H9 (cell line): Measurements from ENCODE around the gene ACTC1. TPM values are rescaled to one million over a fixed set of nuclear protein-coding genes. Genes with fewer than 3 reads are reported as not detected.

Experiments used
- DNase-seq: peaks from one replicate; pipeline ENCODE4 v3.0.0-alpha.2; 2017
- H2AFZ ChIP-seq: one replicate; pipeline ENCODE4 v1.6.1; 2013; ENCODE audit warnings: mild to moderate bottlenecking, low read length, control low read depth, moderate library complexity
- H2AK5ac ChIP-seq: 2 replicates; pipeline ENCODE4 v1.6.1; 2013; ENCODE audit warnings: low read length, control low read depth, mixed read lengths; ENCODE audit not compliant: insufficient read length
- H2BK120ac ChIP-seq: one replicate; pipeline ENCODE4 v1.6.1; 2013; ENCODE audit warnings: low read depth, mild to moderate bottlenecking, low read length, control low read depth, inconsistent platforms; ENCODE audit not compliant: poor library complexity, severe bottlenecking
- H2BK12ac ChIP-seq: 2 replicates; pipeline ENCODE4 v1.6.1; 2013; ENCODE audit warnings: low read length, control low read depth, mixed read lengths, low read depth; ENCODE audit not compliant: insufficient read length
- H2BK15ac ChIP-seq: 2 replicates; pipeline ENCODE4 v1.6.1; 2013; ENCODE audit warnings: low read depth, low read length, control low read depth
- H2BK20ac ChIP-seq: one replicate; pipeline ENCODE4 v1.6.1; 2013; ENCODE audit warnings: low read depth, mild to moderate bottlenecking, low read length, control low read depth, inconsistent platforms; ENCODE audit not compliant: poor library complexity, severe bottlenecking
- H2BK5ac ChIP-seq: 2 replicates; pipeline ENCODE4 v1.6.1; 2013; ENCODE audit warnings: low read length, control low read depth, mixed read lengths; ENCODE audit not compliant: insufficient read length
- H3K14ac ChIP-seq: 2 replicates; pipeline ENCODE4 v1.6.1; 2013; ENCODE audit warnings: low read length, control low read depth; ENCODE audit not compliant: insufficient read depth
- H3K18ac ChIP-seq: 2 replicates; pipeline ENCODE4 v1.6.1; 2013; ENCODE audit warnings: low read depth, mild to moderate bottlenecking, mixed read lengths, low read length, control low read depth; ENCODE audit not compliant: insufficient read length
- H3K23ac ChIP-seq: 2 replicates; pipeline ENCODE4 v1.6.1; 2013; ENCODE audit warnings: low read length, control low read depth, mixed read lengths, low read depth; ENCODE audit not compliant: insufficient read length
- H3K23me2 ChIP-seq: 2 replicates; pipeline ENCODE4 v1.6.1; 2013; ENCODE audit warnings: low read depth, mild to moderate bottlenecking, mixed read lengths, low read length, control low read depth; ENCODE audit not compliant: insufficient read length, poor library complexity, severe bottlenecking
- H3K27ac ChIP-seq: 2 replicates; pipeline ENCODE4 v1.5.1; 2013; ENCODE audit warnings: low read length, control low read depth, mixed read lengths, low read depth; ENCODE audit not compliant: insufficient read length
- H3K27me3 ChIP-seq: 2 replicates; pipeline ENCODE4 v1.6.1; 2013; ENCODE audit warnings: low read length, control low read depth, inconsistent platforms; ENCODE audit not compliant: insufficient read depth
- H3K4ac ChIP-seq: 2 replicates; pipeline ENCODE4 v1.6.1; 2013; ENCODE audit warnings: low read depth, mild to moderate bottlenecking, control low read depth, inconsistent platforms, low read length, moderate library complexity
- H3K4me1 ChIP-seq: 2 replicates; pipeline ENCODE4 v1.6.1; 2013; ENCODE audit warnings: low read length, control low read depth, inconsistent platforms; ENCODE audit not compliant: insufficient read depth
- H3K4me2 ChIP-seq: 2 replicates; pipeline ENCODE4 v1.6.1; 2013; ENCODE audit warnings: low read length, control low read depth, mixed read lengths; ENCODE audit not compliant: insufficient read length, insufficient read depth
- H3K56ac ChIP-seq: 2 replicates; pipeline ENCODE4 v1.6.1; 2013; ENCODE audit warnings: low read depth, mild to moderate bottlenecking, mixed read lengths, low read length, control low read depth; ENCODE audit not compliant: insufficient read length
- H3K79me1 ChIP-seq: 2 replicates; pipeline ENCODE4 v1.6.1; 2013; ENCODE audit warnings: low read depth, mild to moderate bottlenecking, moderate library complexity, low read length, control low read depth, inconsistent platforms; ENCODE audit not compliant: insufficient read depth, poor library complexity, severe bottlenecking
- H3K79me2 ChIP-seq: 2 replicates; pipeline ENCODE4 v1.6.1; 2013; ENCODE audit warnings: low read length, control low read depth, inconsistent platforms; ENCODE audit not compliant: insufficient read depth
- H3K9ac ChIP-seq: 2 replicates; pipeline ENCODE4 v1.6.1; 2013; ENCODE audit warnings: low read length, control low read depth, mixed read lengths; ENCODE audit not compliant: insufficient read length; ENCODE audit errors: extremely low read depth
- H3K9me3 ChIP-seq: one replicate; pipeline ENCODE4 v1.6.1; 2013; ENCODE audit warnings: low read depth, low read length, inconsistent platforms; ENCODE audit not compliant: control insufficient read depth
- H3T11ph ChIP-seq: one replicate; pipeline ENCODE4 v1.6.1; 2013; ENCODE audit warnings: mild to moderate bottlenecking, low read length, control low read depth, inconsistent platforms
- H4K20me1 ChIP-seq: one replicate; pipeline ENCODE4 v1.6.1; 2013; ENCODE audit not compliant: control insufficient read depth, insufficient read length, insufficient read depth
- H4K5ac ChIP-seq: 2 replicates; pipeline ENCODE4 v1.6.1; 2013; ENCODE audit warnings: low read depth, mild to moderate bottlenecking, mixed read lengths, low read length, control low read depth; ENCODE audit not compliant: insufficient read length
- H4K8ac ChIP-seq: replicated peaks from 2 replicates; pipeline ENCODE4 v1.6.1; 2013; ENCODE audit warnings: low read length, control low read depth, mixed read lengths, low read depth; ENCODE audit not compliant: insufficient read length
- H4K91ac ChIP-seq: 2 replicates; pipeline ENCODE4 v1.6.1; 2013; ENCODE audit warnings: low read depth, mild to moderate bottlenecking, moderate library complexity, mixed read lengths, low read length, control low read depth; ENCODE audit not compliant: insufficient read length
- H3K27ac Mint-ChIP-seq, 3 experiments: 2 replicates in 2 of 3; 3 replicates in 1 of 3; pipeline ENCODE4 v1.8.0; 2020 to 2021; ENCODE audit warnings: mixed read lengths in 3 of 3, mild to moderate bottlenecking in 1 of 3, moderate library complexity in 1 of 3
- H3K27me3 Mint-ChIP-seq: 2 replicates; pipeline ENCODE4 v1.8.0; 2021; ENCODE audit warnings: low read depth, mild to moderate bottlenecking, moderate library complexity, mixed read lengths
- H3K36me3 Mint-ChIP-seq, 3 experiments: 2 replicates in 2 of 3; 3 replicates in 1 of 3; pipeline ENCODE4 v1.8.0; 2020 to 2021; ENCODE audit warnings: low read depth in 3 of 3, mixed read lengths in 3 of 3; ENCODE audit not compliant: insufficient read depth in 1 of 3
- H3K4me1 Mint-ChIP-seq, 2 experiments: 2 replicates each; pipeline ENCODE4 v1.8.0; 2020; ENCODE audit warnings: mixed read lengths in 2 of 2
- H3K4me3 Mint-ChIP-seq, 2 experiments: 2 replicates in 1 of 2; 3 replicates in 1 of 2; pipeline ENCODE4 v1.8.0; 2020 to 2021; ENCODE audit warnings: mild to moderate bottlenecking in 2 of 2, mixed read lengths in 2 of 2, moderate library complexity in 1 of 2
- H3K9me3 Mint-ChIP-seq, 2 experiments: 2 replicates in 1 of 2; 3 replicates in 1 of 2; pipeline ENCODE4 v1.8.0; 2020; ENCODE audit warnings: mild to moderate bottlenecking in 2 of 2, mixed read lengths in 2 of 2, moderate library complexity in 1 of 2
- WGBS: extraction: QIAGEN DNeasy Blood & Tissue Kit; methylation state at CpG from one replicate; pipeline ENCODE4 v1.1.7; 2013; ENCODE audit warnings: missing lambda C conversion rate, low lambda C conversion rate, mixed read lengths; ENCODE audit not compliant: insufficient read length; ENCODE audit errors: extremely low coverage; 5-methylcytosine and 5-hydroxymethylcytosine counted together
- total RNA-seq: library from RNA; stranded (reverse); gene quantifications from 2 replicates; pipeline ENCODE4 v1.2.1, GENCODE V29; 2021
- TF ChIP-seq, protein P1 (sequence below): fragments of 200-600 bp; sonication (generic); conservative IDR thresholded peaks from 3 replicates; pipeline ENCODE4 v1.8.0; 2021; ENCODE audit warnings: antibody characterized with exemption, mild to moderate bottlenecking

Gene ACTC1
- total RNA-seq, 1 experiment from 2014 or later = 52.2 TPM

DNA sequence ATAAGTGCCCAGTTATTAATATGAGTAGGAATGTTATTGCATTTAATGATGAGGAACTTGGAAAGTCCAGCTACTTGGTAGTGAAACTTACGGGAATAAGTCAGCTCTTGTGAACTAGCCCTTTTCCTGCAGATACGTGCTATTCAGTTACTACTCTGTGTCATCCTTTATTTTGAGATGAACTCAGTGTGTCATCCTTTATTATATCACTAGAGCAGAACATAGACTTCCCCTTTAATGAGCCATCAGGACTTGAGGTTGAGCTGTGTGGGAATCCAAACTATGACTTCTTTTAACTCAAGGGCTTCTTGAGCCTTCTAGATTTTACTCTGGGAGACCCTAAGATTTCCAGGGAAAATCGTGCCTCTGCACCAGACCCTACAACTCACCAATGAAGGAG is 3.6 kb downstream of the ACTC1 start:
- Histone ChIP-seq H3K4me2 (no peak overlapping the region), H3K79me2 (no peaks in the 10 kb centered on the region), H3K18ac (no peak overlapping the region), H2AK5ac (no peak overlapping the region), H2BK5ac (no peak overlapping the region), H3K4me1 (no peaks in the 10 kb centered on the region), H4K20me1 (no peaks in the 10 kb centered on the region), H3K4ac (no peak overlapping the region), H3K9ac (no peak overlapping the region), H3K79me1 (no peaks in the 10 kb centered on the region), H4K91ac (no peak overlapping the region), H3K56ac (no peak overlapping the region), H3K27me3 (no peaks in the 10 kb centered on the region; the same call in 1 of the 2 replicates), H3K9me3 (no peaks in the 10 kb centered on the region), H4K8ac (no peak overlapping the region), H4K5ac (no peak overlapping the region), H2BK15ac (no peak overlapping the region), H2BK12ac (no peak overlapping the region), H2BK20ac (no peak overlapping the region), H3K27ac (no peak overlapping the region), H3T11ph (no peak overlapping the region), H3K23ac (no peak overlapping the region), H3K14ac (no peak overlapping the region), H2BK120ac (no peak overlapping the region), H2AFZ (no peak overlapping the region), H3K23me2 (peaks cover 8% of the 10 kb centered on the region)
- no peak overlapping the region for H3K4me3 Mint-ChIP-seq
- H3K9me3 Mint-ChIP-seq = no peaks in the 10 kb centered on the region
- no CpG with 5 or more reads among the region's 3 CpGs for WGBS
- TF ChIP-seq, protein P1, sequence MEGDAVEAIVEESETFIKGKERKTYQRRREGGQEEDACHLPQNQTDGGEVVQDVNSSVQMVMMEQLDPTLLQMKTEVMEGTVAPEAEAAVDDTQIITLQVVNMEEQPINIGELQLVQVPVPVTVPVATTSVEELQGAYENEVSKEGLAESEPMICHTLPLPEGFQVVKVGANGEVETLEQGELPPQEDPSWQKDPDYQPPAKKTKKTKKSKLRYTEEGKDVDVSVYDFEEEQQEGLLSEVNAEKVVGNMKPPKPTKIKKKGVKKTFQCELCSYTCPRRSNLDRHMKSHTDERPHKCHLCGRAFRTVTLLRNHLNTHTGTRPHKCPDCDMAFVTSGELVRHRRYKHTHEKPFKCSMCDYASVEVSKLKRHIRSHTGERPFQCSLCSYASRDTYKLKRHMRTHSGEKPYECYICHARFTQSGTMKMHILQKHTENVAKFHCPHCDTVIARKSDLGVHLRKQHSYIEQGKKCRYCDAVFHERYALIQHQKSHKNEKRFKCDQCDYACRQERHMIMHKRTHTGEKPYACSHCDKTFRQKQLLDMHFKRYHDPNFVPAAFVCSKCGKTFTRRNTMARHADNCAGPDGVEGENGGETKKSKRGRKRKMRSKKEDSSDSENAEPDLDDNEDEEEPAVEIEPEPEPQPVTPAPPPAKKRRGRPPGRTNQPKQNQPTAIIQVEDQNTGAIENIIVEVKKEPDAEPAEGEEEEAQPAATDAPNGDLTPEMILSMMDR = no peak
- peaks cover 4 to 13% of the 10 kb centered on the region in 2 experiments; a peak in 3 of 4 replicates for H3K4me1 Mint-ChIP-seq
- no peak overlapping the region for H3K27ac Mint-ChIP-seq
- peaks cover 28% of the 10 kb centered on the region for H3K27me3 Mint-ChIP-seq
- no peak for DNase-seq
- peaks cover 0 to 17% (median 14%) of the 10 kb centered on the region in 3 experiments; a peak in 4 of 7 replicates for H3K36me3 Mint-ChIP-seq
